GM19468 (cell line): ENCODE results near the gene SPINT3.

Experiments used
- ATAC-seq: cut with Tn5 transposase; IDR thresholded peaks from one replicate; pipeline ENCODE4 v1.9.1; 2021; ENCODE audit warnings: mild to moderate bottlenecking, moderate library complexity, moderate number of reproducible peaks; ENCODE audit not compliant: unreplicated experiment; ENCODE audit errors: extremely low read depth

Gene SPINT3

GRCh38 chr20:45515147-45515913, at the start of gene SPINT3:
TSS of gene SPINT3 (minus strand) at chr20:45515622. CDS start at chr20:45515608, 14 bp downstream.
- no peak for ATAC-seq

- ATAC-seq = no peak
Measured at GRCh38 chr20:45564760-45565276, 49.4 kb upstream of the SPINT3 start.

- no peak for ATAC-seq
Measured at GRCh38 chr20:45555198-45555597, 39.8 kb upstream of the SPINT3 start.

GRCh38 chr20:45552456-45552855, 37.0 kb upstream of the SPINT3 start:
- no peak for ATAC-seq

- ATAC-seq = no peak
Measured at GRCh38 chr20:45550765-45551164, 35.3 kb upstream of the SPINT3 start.

GRCh38 chr20:45548410-45548809, 33.0 kb upstream of the SPINT3 start:
- ATAC-seq = no peak

- ATAC-seq = no peak
Measured at GRCh38 chr20:45547206-45547770, 31.9 kb upstream of the SPINT3 start, which contains the start of gene EPPIN. TSS of gene EPPIN (minus strand) at chr20:45547401. CDS start at chr20:45547357, 44 bp downstream.

GRCh38 chr20:45545754-45546453, 30.5 kb upstream of the SPINT3 start:
- ATAC-seq = no peak

- ATAC-seq = no peak
Measured at GRCh38 chr20:45545351-45545750, 29.9 kb upstream of the SPINT3 start.

GRCh38 chr20:45539382-45539781, 24.0 kb upstream of the SPINT3 start, which contains the start of gene WFDC6:
TSS of gene WFDC6 (minus strand) at chr20:45539482. CDS start at chr20:45539407, 75 bp downstream.
- ATAC-seq = no peak

GRCh38 chr20:45538209-45538799, 22.9 kb upstream of the SPINT3 start:
- ATAC-seq = no peak

GRCh38 chr20:45527294-45527693, 11.9 kb upstream of the SPINT3 start:
- ATAC-seq = no peak

GRCh38 chr20:45523821-45524220, 8.4 kb upstream of the SPINT3 start:
- no peak for ATAC-seq

GRCh38 chr20:45518282-45518681, 2.9 kb upstream of the SPINT3 start:
- ATAC-seq = no peak

- ATAC-seq = no peak
Measured at GRCh38 chr20:45510242-45510862, 5.1 kb downstream of the SPINT3 start.

- no peak for ATAC-seq
Measured at GRCh38 chr20:45509091-45509490, 6.3 kb downstream of the SPINT3 start.

GRCh38 chr20:45508068-45508886, 7.1 kb downstream of the SPINT3 start:
- ATAC-seq = no peak

GRCh38 chr20:45507011-45507820, 8.2 kb downstream of the SPINT3 start:
- ATAC-seq = no peak
